ENCODE measurements around the gene NT5E. TPM values are rescaled to one million over a fixed set of nuclear protein-coding genes. Genes with fewer than 3 reads are reported as not detected.

The NT5E gene
- total RNA-seq, 1 experiment from 2014 or later = 0.81 TPM

GRCh38 chr6:85544776-85545175, 94.9 kb downstream of the NT5E start (continued):
- TF ChIP-seq ZNF281 (CRISPR knock-in tag; IDR thresholded peaks at IDR 0.05) = no peak
- no peak for TF ChIP-seq E2F4 (CRISPR knock-in tag; IDR thresholded peaks at IDR 0.05; ENCODE audit: borderline replicate concordance, low read depth)
- no peak for TF ChIP-seq TEAD1 (CRISPR knock-in tag; IDR thresholded peaks at IDR 0.05)
- no peak for TF ChIP-seq FOXJ3 (CRISPR knock-in tag; IDR thresholded peaks at IDR 0.05; ENCODE audit: borderline replicate concordance)

Other genes with a start within 250 kb of the NT5E start
- gene SNX14, start 143.8 kb downstream of the NT5E start, total RNA-seq (2021) = 34.3 to 42.6 TPM (median 36.4 TPM) in 3 replicates
- gene SYNCRIP, start 192.8 kb downstream of the NT5E start, total RNA-seq (2021) = 139 to 150 TPM (median 144 TPM) in 3 replicates

Measured in WTC11 (cell line).